Hepatocyte (in vitro differentiated cells): ENCODE data around the gene GRAMD1A.

ENCODE experiments used
- CTCF ChIP-seq: fragments of 200-600 bp; sonication (generic); IDR thresholded peaks from 2 replicates; pipeline ENCODE4 v1.5.1; 2016; ENCODE audit warnings: antibody characterized with exemption, mild to moderate bottlenecking; ENCODE audit not compliant: poor library complexity
- EZH2 ChIP-seq: fragments of 200-600 bp; sonication (generic); IDR thresholded peaks from 2 replicates; pipeline ENCODE4 v1.6.1; 2016; ENCODE audit warnings: antibody characterized with exemption, mild to moderate bottlenecking, borderline replicate concordance
- EZH2phosphoT487 ChIP-seq: fragments of 200-600 bp; sonication (generic); IDR thresholded peaks from one replicate; pipeline ENCODE4 v1.6.1; 2018; ENCODE audit warnings: antibody characterized with exemption, mild to moderate bottlenecking, low read depth, moderate library complexity; ENCODE audit not compliant: unreplicated experiment, severe bottlenecking

GRCh38 chr19:35006999-35007365 is 6.9 kb downstream of the GRAMD1A start:
- TF ChIP-seq CTCF (no peak), EZH2 (no peak), EZH2phosphoT487 (no peak)
